CD4-positive, alpha-beta T cell treated with Interleukin-21 for 1 hour (primary cell): Measurements from ENCODE around the gene ZNF597.

ENCODE experiments used
- DNase-seq: peaks from one replicate; pipeline ENCODE4 v3.0.0-alpha.2; 2020

ZNF597 gene, protein sequence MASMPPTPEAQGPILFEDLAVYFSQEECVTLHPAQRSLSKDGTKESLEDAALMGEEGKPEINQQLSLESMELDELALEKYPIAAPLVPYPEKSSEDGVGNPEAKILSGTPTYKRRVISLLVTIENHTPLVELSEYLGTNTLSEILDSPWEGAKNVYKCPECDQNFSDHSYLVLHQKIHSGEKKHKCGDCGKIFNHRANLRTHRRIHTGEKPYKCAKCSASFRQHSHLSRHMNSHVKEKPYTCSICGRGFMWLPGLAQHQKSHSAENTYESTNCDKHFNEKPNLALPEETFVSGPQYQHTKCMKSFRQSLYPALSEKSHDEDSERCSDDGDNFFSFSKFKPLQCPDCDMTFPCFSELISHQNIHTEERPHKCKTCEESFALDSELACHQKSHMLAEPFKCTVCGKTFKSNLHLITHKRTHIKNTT

GRCh38 chr16:3443108-3444031, at the start of gene ZNF597, which contains the start of gene NAA60:
Gene ZNF597 (minus strand): TSS chr16:3443504. CDS start chr16:3443153, 351 bp downstream.
Gene NAA60 (plus strand): TSS chr16:3443680. CDS start chr16:3476228, 32,548 bp downstream.
- peak; percentile 91 for DNase-seq

DNA sequence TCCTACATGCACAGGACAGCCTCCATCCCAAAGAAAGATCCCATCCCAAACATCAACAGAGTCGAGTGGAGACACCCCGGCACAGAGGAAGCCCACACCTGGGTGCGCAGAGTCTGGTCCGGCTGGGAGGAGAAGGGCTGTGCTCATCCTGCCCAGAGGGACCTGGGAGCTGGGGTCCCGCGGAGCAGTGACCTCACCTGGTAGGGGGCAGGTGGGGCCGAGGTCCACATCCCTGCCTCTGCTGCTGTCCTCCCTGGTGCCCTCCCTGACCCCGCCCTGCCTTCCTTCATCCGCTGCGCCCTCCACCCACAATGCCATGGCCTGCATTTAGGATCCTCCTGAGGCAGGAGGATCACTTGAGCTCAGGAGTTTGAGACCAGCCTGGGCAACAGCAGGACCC, 49.1 kb upstream of the ZNF597 start:
- no peak for DNase-seq

- no peak for DNase-seq
These were observed 47.8 kb upstream of the ZNF597 start for GRCh38 chr16:3490911-3491629.

DNA sequence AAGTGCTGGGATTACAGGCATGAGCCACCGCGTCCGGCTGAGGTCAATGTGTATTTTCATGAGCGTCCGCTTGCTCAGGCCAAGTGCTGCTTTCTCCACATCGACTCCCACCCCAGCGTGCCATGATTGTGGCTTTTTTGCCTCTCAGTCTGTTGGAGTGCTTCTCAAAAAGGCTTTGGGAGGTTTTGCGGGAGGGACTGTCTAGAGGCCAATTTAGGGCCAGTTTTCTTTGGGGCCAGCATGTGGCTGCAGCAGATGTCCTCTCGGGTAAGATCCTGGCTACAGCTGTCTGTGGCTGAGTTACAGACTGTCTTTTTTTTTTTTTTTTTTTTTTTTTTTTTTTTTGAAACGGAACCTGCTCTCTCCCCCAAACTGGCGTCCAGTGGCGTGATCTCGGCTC, 45.5 kb upstream of the ZNF597 start:
- DNase-seq, result no peak

GRCh38 chr16:3487521-3488410, 44.5 kb upstream of the ZNF597 start:
- DNase-seq, result no peak

DNA sequence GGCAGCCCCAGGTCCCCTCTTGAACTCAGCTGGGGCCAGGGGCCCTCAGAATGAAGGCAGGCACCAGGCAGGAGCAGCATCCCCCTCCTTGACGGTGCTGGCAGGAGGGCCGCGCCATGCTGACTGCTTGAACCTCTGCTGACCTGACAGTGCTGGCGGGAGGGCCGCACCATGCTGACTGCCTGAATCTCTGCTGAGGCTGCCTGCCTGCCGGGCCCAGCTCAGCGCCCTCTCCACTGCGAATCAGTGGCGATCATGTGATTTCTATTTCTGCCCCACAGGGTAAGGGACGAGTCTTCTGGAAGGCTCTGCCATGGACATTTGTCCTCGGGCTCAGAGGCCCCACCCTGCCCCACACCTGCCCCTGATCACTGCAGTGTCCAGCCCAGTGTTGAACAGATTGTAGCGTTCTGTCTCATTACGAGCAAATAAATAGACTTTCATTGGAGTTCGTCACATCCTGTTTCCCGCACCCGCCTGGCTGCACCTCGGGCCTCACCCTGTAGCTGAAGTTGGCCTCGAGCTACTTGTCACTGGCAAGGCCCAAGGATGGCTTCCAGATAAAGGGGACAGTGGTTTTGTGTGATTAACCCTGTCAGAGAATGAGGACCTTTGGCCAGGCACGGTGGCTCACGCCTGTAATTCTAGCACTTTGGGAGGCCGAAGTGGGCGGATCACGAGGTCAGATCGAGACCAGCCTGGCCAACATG, 43.4 kb upstream of the ZNF597 start:
- no peak for DNase-seq

- DNase-seq, result no peak
These were observed 42.7 kb upstream of the ZNF597 start for GRCh38 chr16:3485821-3486505.

GRCh38 chr16:3485097-3485745, 41.9 kb upstream of the ZNF597 start:
- DNase-seq, result no peak

- DNase-seq, result no peak
These were observed 41.2 kb upstream of the ZNF597 start for GRCh38 chr16:3484318-3485096.

DNA sequence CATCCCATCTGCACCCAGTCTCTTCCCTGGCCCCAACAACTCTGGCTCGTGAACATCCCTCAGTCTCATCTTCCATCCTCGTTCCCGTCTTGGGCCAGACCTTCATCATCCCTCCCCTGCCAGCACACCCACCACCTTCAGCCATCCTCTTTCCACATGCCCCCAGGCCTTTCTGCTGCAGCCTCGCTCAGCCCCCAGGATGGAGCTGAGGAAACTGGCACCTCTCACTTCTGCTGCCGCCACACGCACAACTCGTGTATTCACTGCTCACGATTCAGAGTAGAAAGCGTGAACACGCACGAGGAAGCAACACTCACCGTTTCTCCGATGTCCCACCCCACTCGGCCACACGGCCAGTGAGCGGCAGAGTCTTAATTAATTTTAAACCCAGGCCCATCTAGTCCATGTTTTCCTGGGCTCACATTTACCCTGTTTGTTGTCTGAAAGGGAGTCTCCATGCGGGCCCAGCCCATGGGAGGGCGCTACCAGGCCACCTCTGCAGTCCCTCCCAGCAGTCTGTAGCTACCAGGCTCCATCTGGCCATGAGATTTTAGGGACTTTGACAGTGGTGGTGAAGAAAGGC, 39.4 kb upstream of the ZNF597 start:
- no peak for DNase-seq

DNA sequence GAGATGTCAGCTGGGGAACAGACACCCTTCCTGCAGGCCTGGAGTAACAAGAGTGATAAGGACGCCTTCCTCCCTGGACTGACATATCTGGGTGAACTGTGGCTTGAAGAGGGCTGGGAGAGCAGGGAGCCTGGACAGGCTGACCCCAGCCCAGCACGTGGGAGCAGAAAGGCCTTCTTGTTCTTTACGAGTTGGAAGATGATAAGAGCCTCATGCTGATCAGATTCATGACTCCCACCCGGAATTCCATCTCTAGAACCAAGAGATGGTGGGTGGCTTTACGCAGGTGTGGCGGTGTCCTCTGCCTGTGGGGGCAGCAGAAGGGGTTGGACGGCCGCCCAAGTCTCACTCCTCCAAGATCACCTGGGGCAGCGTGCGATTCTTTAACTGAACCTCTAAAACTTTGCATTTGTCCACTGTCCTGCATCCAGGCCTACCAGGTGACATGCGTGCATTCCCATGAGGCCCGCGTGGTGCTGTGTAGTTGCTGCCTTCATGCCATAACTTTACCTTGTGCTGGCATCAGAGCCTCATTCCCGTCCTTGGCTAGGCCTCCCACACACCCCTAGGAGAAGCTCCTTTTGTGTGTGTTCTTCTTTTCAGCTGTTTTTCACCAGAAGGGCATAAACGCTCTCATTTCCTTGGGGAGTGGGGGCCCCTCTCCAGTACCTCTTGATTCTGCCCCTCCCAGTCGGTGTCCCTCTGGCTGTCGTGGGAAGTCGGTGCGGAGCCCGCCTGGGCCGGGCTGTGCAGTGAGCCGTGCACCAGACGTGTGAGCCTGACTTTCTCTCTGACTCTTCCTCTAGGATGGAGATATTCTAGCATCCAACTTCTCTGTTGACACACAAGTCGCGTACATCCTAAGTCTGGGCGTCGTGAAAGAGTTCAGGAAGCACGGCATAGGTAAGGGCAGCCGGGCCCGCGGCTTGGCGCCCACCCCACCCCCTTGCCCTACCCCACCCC, 38.7 kb upstream of the ZNF597 start:
- DNase-seq, result no peak

DNA sequence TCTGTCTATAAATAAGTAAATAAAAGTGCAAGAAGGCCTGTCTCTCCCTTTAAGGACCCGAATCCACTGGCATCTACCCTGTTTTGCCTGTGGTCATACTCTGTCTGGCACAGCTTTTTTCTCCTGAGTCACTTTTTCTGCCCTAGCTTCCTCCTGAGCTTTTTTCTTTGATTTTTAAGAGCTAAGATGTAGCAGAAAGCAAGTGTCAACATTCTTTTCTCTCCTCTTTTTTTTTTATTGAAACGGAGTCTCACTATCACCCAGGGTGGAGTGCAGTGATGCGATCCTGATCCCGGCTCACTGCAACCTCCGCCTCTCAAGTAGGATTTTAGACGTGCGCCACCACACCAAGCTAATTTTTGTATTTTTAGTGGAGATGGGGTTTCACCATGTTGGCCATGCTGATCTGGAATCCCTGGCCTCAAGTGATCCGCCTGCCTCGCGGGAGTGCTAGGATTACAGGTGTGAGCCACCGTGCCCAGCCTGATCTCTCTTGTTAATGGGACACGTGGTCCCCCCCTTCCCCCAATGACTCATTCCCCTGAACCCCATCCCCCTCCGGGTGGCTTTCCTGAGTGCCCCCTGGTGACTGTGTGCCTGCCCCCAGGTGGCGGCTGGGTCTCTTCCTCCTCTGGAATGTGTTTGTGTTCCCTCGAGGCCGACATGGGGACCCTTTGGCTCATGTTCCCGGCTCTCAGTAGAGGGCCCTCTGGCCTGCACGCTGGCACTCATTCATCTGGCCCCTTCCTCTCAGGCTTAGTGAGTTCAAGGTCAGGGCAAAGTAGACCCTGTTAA, 37.8 kb upstream of the ZNF597 start:
- DNase-seq, result no peak

GRCh38 chr16:3479654-3480216, 36.4 kb upstream of the ZNF597 start:
- no peak for DNase-seq

- no peak for DNase-seq
These were observed 35.1 kb upstream of the ZNF597 start for GRCh38 chr16:3478242-3478925.

DNA sequence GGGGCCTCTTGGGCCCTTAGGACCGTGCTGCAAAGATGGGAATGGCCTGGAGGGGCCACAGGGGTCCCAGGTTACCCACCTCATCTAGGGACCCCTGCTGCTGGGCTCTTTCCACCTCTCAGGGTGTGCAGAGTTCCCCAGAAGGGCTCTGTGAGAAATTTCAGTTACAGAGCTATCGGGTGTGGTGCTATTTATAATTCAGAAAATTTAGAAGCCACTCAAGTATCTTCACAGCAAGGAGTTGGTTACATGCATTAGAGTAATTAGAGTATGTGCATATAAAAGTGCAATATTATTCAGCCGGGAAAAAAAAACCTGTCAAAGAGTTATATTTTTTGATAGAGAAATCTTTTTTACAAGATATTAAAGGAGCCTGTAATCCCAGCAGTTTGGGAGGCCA, 33.1 kb upstream of the ZNF597 start:
- no peak for DNase-seq
